HEK293T (cell line): ENCODE data around the gene SAP30.

Source experiments
- CTCF ChIA-PET: fragments of 350-600 bp; formaldehyde crosslinking; extraction: SDS; loops from one replicate; lab custom pipeline; 2021; ENCODE audit warnings: antibody characterized with exemption, inconsistent platforms; lab: Yijun Ruan, JAX
- POLR2A ChIA-PET: fragments of 350-600 bp; formaldehyde crosslinking; extraction: SDS; loops from one replicate; lab custom pipeline; 2020; ENCODE audit warnings: antibody characterized with exemption, inconsistent platforms; lab: Yijun Ruan, JAX
- DNase-seq: peaks from one replicate; pipeline ENCODE4 v3.0.0; 2012; ENCODE audit warnings: mixed read lengths; ENCODE audit errors: extremely low spot score
- ARNT ChIP-seq: fragments of 450-650 bp; IDR thresholded peaks from 2 replicates; pipeline ENCODE4 v1.6.1; 2017; ENCODE audit warnings: mild to moderate bottlenecking
- BHLHE40 ChIP-seq: fragments of 450-650 bp; IDR thresholded peaks from 2 replicates; pipeline ENCODE4 v1.6.1; 2016; ENCODE audit warnings: mild to moderate bottlenecking, moderate library complexity, borderline replicate concordance
- CTBP1 ChIP-seq: fragments of 450-650 bp; IDR thresholded peaks from 2 replicates; pipeline ENCODE4 v1.6.1; 2016; ENCODE audit warnings: borderline replicate concordance
- ELF4 ChIP-seq: fragments of 450-650 bp; IDR thresholded peaks from 2 replicates; pipeline ENCODE4 v1.6.1; 2017; ENCODE audit warnings: antibody characterized with exemption
- FOXA1 ChIP-seq: fragments of 450-650 bp; IDR thresholded peaks from 2 replicates; pipeline ENCODE4 v1.6.1; 2016; ENCODE audit warnings: mild to moderate bottlenecking
- FOXK2 ChIP-seq: fragments of 450-650 bp; IDR thresholded peaks from 2 replicates; pipeline ENCODE4 v1.6.1; 2016; ENCODE audit warnings: mild to moderate bottlenecking
- FOXM1 ChIP-seq: fragments of 450-650 bp; IDR thresholded peaks from 2 replicates; pipeline ENCODE4 v1.6.1; 2017; ENCODE audit warnings: mild to moderate bottlenecking, borderline replicate concordance
- HDGF ChIP-seq: fragments of 450-650 bp; IDR thresholded peaks from 2 replicates; pipeline ENCODE4 v1.6.1; 2017; ENCODE audit warnings: antibody characterized with exemption, borderline replicate concordance
- L3MBTL2 ChIP-seq: fragments of 450-650 bp; conservative IDR thresholded peaks from 2 replicates; pipeline ENCODE4 v1.6.1; 2016; ENCODE audit warnings: mild to moderate bottlenecking
- LEF1 ChIP-seq: fragments of 450-650 bp; IDR thresholded peaks from 2 replicates; pipeline ENCODE4 v1.6.1; 2017; ENCODE audit warnings: mild to moderate bottlenecking, borderline replicate concordance
- NFRKB ChIP-seq: fragments of 450-650 bp; IDR thresholded peaks from 2 replicates; pipeline ENCODE4 v1.6.1; 2016; ENCODE audit warnings: mild to moderate bottlenecking, moderate library complexity
- SP1 ChIP-seq: fragments of 450-650 bp; IDR thresholded peaks from 2 replicates; pipeline ENCODE4 v1.6.1; 2017
- SUZ12 ChIP-seq: fragments of 450-650 bp; IDR thresholded peaks from 2 replicates; pipeline ENCODE4 v1.6.1; 2016; ENCODE audit warnings: mild to moderate bottlenecking
- TARDBP ChIP-seq: fragments of 450-650 bp; IDR thresholded peaks from 2 replicates; pipeline ENCODE4 v1.6.1; 2016
- ZNF384 ChIP-seq: fragments of 450-650 bp; IDR thresholded peaks from 2 replicates; pipeline ENCODE4 v1.6.1; 2016
- TF ChIP-seq, protein P1 (sequence below): fragments of 450-650 bp; IDR thresholded peaks from 2 replicates; pipeline ENCODE4 v1.6.1; 2016

Gene SAP30

DNA sequence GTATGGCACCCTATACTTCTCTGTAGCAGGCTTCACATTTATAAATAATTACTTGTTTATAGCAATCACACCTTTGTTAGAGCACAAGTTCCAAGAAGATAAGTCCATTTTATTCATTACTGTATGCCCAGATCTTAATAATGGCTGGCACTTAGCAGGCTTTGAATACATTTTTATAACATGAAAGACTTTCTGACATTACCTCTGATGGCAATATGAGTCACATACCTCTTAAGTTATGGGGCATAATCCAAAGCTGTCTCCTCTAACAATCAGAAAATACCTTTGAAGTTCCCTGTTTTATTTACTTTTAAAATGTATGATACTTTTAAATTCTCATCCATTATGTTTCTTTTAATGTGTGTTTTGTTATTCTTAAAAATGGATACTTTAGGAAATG is 16.0 kb downstream of the SAP30 start:
- TF ChIP-seq CTBP1 (no peak), ARNT (no peak), ELF4 (no peak), FOXM1 (no peak)
- ChIA-PET CTCF (no interaction called here), POLR2A (interaction anchor here (1.5 kb wide), 1 partner anchor 52 kb away, joined by 6 read pairs; the partner anchor contains the start of gene HMGB2)
- DNase-seq: no peak

DNA sequence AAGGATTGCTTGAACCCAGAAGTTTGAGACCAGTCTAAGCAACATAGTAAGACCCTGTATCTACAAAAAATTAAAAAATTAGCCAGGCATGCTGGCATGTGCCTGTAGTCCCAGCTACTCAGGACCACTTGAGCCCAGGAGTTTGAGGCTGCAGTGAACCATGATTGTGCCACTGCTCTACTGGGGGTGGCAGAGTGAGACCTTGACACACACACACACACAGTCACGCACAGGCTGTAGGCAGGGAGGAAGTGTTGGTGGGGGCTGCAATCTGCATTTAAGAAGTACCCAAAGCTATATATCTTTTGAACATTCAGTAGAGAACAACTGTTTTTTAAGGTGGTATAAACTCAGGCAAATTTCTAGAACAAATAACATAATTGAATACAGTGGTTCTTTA is 20.9 kb downstream of the SAP30 start:
- no peak for TF ChIP-seq ELF4
- no peak for TF ChIP-seq ZNF384
- no peak for TF ChIP-seq FOXM1
- no peak for TF ChIP-seq L3MBTL2
- no peak for TF ChIP-seq SP1
- no peak for TF ChIP-seq FOXK2
- no peak for TF ChIP-seq TARDBP
- no peak for TF ChIP-seq HDGF
- TF ChIP-seq SUZ12: no peak
- no peak for TF ChIP-seq FOXA1
- TF ChIP-seq NFRKB: no peak
- ChIA-PET CTCF (no interaction called here), POLR2A (no interaction called here)
- no peak for DNase-seq

DNA sequence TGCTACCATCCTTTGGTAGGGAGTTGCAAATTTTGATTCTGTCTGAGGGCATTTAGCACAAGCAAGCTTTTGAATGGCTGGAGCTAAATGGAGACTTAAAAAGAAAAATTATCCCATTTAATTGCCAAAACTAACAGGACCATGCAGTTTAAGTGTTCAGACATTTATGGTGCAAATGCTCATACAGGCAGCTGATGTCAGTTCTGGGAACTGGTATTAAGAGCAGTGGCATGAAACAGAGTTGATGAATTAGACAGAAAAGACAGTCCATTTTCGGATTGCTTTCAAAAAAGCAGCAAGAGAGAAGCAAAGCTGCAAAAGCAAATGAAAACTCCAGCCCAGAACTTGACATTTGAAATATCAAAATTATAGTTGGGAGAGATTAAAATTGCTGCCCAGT is 26.9 kb downstream of the SAP30 start:
- TF ChIP-seq NFRKB (no peak), SUZ12 (no peak), FOXK2 (no peak), ARNT (no peak), LEF1 (no peak), FOXA1 (no peak), HDGF (no peak), ZNF384 (no peak), ELF4 (no peak), BHLHE40 (no peak), CTBP1 (no peak), FOXM1 (no peak), L3MBTL2 (no peak), TARDBP (no peak), SP1 (no peak)
- TF ChIP-seq, protein P1, sequence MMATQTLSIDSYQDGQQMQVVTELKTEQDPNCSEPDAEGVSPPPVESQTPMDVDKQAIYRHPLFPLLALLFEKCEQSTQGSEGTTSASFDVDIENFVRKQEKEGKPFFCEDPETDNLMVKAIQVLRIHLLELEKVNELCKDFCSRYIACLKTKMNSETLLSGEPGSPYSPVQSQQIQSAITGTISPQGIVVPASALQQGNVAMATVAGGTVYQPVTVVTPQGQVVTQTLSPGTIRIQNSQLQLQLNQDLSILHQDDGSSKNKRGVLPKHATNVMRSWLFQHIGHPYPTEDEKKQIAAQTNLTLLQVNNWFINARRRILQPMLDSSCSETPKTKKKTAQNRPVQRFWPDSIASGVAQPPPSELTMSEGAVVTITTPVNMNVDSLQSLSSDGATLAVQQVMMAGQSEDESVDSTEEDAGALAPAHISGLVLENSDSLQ: no peak
- ChIA-PET CTCF (interaction anchor here (1.2 kb wide), 1 partner anchor 23 kb away, joined by 3 read pairs; no protein-coding TSS in a partner anchor), POLR2A (interaction anchor here (1.0 to 1.6 kb wide), 2 partner anchors 27 to 63 kb away, joined by 3 to 7 read pairs; partner anchors contain the start of gene SAP30)
- no peak for DNase-seq

DNA sequence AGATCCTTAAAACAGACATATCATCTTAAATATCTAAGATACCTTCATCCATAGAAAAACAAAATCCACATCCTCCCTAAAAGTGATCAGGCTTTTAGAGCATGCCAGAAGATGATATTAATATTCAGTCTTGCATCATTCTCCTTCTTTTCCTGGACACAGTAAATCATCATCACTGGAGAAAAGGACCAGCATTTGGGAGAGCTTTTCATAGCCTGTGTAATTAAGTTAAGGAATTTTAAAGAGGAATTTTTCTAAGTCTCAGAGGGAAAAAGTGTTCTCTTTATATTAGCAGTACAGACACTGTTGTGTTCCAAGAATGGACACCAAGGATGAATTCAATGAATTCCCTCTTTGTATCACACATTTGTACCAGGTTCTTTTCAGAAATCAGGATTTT is 27.5 kb downstream of the SAP30 start:
- ChIA-PET POLR2A (interaction anchor here (1.0 to 1.6 kb wide), 2 partner anchors 27 to 64 kb away, joined by 3 to 7 read pairs; partner anchors contain the start of gene SAP30), CTCF (no interaction called here)
- DNase-seq: no peak
- TF ChIP-seq FOXK2: no peak
- TF ChIP-seq SP1: no peak
- no peak for TF ChIP-seq TARDBP
- TF ChIP-seq HDGF: no peak
- TF ChIP-seq L3MBTL2: no peak
- TF ChIP-seq LEF1: no peak
- no peak for TF ChIP-seq FOXM1
- TF ChIP-seq NFRKB: no peak
- TF ChIP-seq ZNF384: no peak
- no peak for TF ChIP-seq SUZ12
- no peak for TF ChIP-seq CTBP1
- no peak for TF ChIP-seq ARNT
- TF ChIP-seq, protein P1: no peak
- no peak for TF ChIP-seq BHLHE40
- TF ChIP-seq FOXA1: no peak
- no peak for TF ChIP-seq ELF4

DNA sequence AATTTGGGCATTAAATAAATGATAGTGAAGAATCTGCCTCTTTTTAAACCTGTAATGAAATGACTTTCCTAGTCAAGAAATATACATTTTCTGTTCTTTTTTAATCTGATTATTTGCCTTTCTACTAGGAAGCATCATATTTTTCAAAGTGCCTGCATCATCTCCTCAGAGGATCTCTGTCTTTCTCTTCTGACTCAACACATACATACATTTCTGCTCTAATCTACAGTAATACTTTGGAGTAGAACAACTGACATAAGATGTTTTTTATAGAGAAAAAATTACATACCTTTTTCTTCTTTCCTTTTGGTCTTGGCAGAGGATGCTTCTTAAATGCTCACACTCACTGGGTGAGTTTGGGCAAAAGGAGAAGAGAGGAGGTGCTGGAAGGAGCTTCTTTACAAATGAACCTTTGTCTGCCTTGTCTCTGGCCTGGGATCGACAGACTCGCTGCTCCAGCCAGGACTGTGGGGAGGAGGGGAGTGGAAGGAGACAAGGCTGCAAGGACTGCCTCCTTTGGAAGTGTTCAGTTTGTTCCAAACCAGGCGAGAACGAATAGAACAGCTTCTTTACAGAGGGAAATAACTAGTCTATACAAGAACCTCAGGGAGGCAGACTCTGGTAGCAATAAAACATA is 28.1 kb downstream of the SAP30 start, which contains the start of gene SCRG1:
TSS of gene SCRG1 (minus strand) at position 338 of the 637 bp plus-strand sequence. CDS start 7,702 bp downstream, outside the sequence.
- POLR2A ChIA-PET: interaction anchor here (1.1 to 1.6 kb wide), 2 partner anchors 28 to 65 kb away, joined by 3 to 7 read pairs; partner anchors contain the start of genes HMGB2 and SAP30
- CTCF ChIA-PET: no interaction called here
- no peak for DNase-seq
- TF ChIP-seq ELF4: no peak
- TF ChIP-seq HDGF: no peak
- no peak for TF ChIP-seq CTBP1
- TF ChIP-seq SUZ12: no peak
- TF ChIP-seq, protein P1: no peak
- no peak for TF ChIP-seq ZNF384
- TF ChIP-seq SP1: no peak
- no peak for TF ChIP-seq L3MBTL2
- no peak for TF ChIP-seq FOXK2
- no peak for TF ChIP-seq LEF1
- no peak for TF ChIP-seq ARNT
- no peak for TF ChIP-seq NFRKB
- no peak for TF ChIP-seq FOXM1
- no peak for TF ChIP-seq TARDBP
